ENCODE results near the gene ALX3. TPM values are rescaled to one million over a fixed set of nuclear protein-coding genes. Genes with fewer than 3 reads are reported as not detected.

ALX3 gene
- total RNA-seq, 1 experiment from 2014 or later = not detected

DNA sequence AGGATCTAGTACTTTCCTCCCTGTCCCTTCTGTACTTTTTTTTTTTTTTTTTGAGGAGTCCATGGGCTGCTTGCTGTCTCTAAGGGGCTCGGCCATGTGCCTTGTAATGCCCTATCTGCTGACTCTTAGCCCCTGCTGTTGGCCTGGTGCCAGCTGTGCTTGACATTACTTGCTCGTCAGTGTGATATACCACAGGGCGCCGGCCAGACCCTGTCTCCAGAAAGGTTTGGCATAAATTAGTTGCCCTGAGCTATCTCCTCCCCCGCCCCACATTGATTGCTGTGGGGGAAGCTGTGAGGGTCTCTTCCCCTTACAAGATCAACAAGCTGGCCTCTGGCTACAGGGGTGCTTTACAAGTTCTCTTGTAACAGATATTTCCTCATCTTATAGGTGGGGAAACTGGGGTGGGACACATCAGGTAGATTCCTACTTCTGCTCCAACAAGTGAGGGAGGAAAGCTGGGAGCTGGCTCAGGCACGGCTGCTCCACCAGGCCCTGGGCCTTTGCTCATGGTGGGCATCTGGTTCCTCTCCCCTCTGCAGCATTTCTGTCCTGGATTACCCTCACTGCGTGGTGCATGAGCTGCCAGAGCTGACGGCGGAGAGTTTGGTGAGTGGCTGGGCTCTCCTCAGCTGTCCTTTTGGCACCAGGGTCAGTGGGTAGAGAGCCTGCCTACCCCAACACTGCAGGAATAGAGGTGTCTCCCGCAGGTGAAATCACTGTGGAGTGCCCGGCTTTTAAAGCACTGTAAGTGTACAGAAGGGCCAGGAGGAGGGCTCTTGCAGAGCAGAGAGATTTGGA, 20.5 kb downstream of the ALX3 start:
- no peak overlapping the region for H3K27ac Mint-ChIP-seq (ENCODE audit: low read depth, unreplicated experiment)
- intact Hi-C loops (cut with micrococcal nuclease) = loop anchor here (10.0 kb wide), 1 partner anchor 445 kb away; no protein-coding TSS in a partner anchor
- POLR2A ChIA-PET = interaction anchor here (0.6 kb wide), 1 partner anchor 1160 kb away, joined by 3 read pairs; no protein-coding TSS in a partner anchor
- no peaks in the 10 kb centered on the region for H3K27me3 Mint-ChIP-seq (ENCODE audit: insufficient read depth, unreplicated experiment)
- H3K36me3 Mint-ChIP-seq (ENCODE audit: insufficient read depth, unreplicated experiment) = peaks cover 72% of the 10 kb centered on the region
- CTCF ChIA-PET = interaction anchor here (0.6 to 9.6 kb wide), 11 partner anchors 10 to 448 kb away, joined by 3 to 183 read pairs (median 4); partner anchors contain the start of gene STRIP1
- H3K4me1 Mint-ChIP-seq (ENCODE audit: insufficient read depth, unreplicated experiment) = peaks cover 7% of the 10 kb centered on the region
- no peaks in the 10 kb centered on the region for H3K9me3 Mint-ChIP-seq (ENCODE audit: unreplicated experiment)
- no TSS peak for BruUV-seq (replicated peaks)
- TF ChIP-seq, protein P1, sequence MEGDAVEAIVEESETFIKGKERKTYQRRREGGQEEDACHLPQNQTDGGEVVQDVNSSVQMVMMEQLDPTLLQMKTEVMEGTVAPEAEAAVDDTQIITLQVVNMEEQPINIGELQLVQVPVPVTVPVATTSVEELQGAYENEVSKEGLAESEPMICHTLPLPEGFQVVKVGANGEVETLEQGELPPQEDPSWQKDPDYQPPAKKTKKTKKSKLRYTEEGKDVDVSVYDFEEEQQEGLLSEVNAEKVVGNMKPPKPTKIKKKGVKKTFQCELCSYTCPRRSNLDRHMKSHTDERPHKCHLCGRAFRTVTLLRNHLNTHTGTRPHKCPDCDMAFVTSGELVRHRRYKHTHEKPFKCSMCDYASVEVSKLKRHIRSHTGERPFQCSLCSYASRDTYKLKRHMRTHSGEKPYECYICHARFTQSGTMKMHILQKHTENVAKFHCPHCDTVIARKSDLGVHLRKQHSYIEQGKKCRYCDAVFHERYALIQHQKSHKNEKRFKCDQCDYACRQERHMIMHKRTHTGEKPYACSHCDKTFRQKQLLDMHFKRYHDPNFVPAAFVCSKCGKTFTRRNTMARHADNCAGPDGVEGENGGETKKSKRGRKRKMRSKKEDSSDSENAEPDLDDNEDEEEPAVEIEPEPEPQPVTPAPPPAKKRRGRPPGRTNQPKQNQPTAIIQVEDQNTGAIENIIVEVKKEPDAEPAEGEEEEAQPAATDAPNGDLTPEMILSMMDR (IDR thresholded peaks at IDR 0.05; ENCODE audit: unreplicated experiment) = no peak
- DNase-seq (ENCODE audit: unreplicated experiment) = no peak
- no peak overlapping the region for H3K4me3 Mint-ChIP-seq (ENCODE audit: unreplicated experiment)

GRCh38 chr1:110048923-110049601, 21.4 kb downstream of the ALX3 start:
- peaks cover 7% of the 10 kb centered on the region for H3K4me1 Mint-ChIP-seq (ENCODE audit: insufficient read depth, unreplicated experiment)
- TF ChIP-seq, protein P1 (IDR thresholded peaks at IDR 0.05; ENCODE audit: unreplicated experiment) = no peak
- ChIA-PET POLR2A (no interaction called here), CTCF (interaction anchor here (0.7 to 9.6 kb wide), 6 partner anchors 9 to 449 kb away, joined by 3 to 183 read pairs (median 7); partner anchors contain the start of gene STRIP1)
- intact Hi-C loops (cut with micrococcal nuclease) = no loop called here
- H3K27me3 Mint-ChIP-seq (ENCODE audit: insufficient read depth, unreplicated experiment) = no peaks in the 10 kb centered on the region
- H3K9me3 Mint-ChIP-seq (ENCODE audit: unreplicated experiment) = no peaks in the 10 kb centered on the region
- peak; percentile 17 for DNase-seq (ENCODE audit: unreplicated experiment)
- H3K36me3 Mint-ChIP-seq (ENCODE audit: insufficient read depth, unreplicated experiment) = peaks cover 77% of the 10 kb centered on the region
- H3K4me3 Mint-ChIP-seq (ENCODE audit: unreplicated experiment) = no peak overlapping the region
- no peak overlapping the region for H3K27ac Mint-ChIP-seq (ENCODE audit: low read depth, unreplicated experiment)
- BruUV-seq (replicated peaks) = no TSS peak

DNA sequence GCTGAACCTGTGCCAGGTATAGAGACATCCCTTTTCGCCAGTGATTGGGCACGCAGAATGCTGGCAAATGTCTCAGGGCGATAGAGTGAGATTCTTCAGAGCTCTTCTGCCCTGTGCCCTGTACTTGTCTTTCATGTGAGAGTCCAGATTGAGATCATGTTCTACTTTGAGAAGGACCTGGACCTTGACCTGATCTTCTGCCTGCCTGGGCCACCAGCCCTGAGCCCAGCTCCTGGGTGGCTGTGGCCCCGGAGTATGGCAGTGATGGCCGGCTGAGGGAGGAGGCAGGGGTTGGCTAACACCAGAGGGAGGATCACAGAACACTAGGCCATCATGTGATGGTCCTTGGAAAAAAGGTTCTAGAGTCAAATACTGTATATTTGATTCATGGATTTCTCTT, 22.2 kb downstream of the ALX3 start:
- ChIA-PET CTCF (interaction anchor here (0.5 to 1.9 kb wide), 5 partner anchors 11 to 290 kb away, joined by 3 to 5 read pairs (median 3); no protein-coding TSS in a partner anchor), POLR2A (no interaction called here)
- no peak overlapping the region for H3K4me3 Mint-ChIP-seq (ENCODE audit: unreplicated experiment)
- H3K4me1 Mint-ChIP-seq (ENCODE audit: insufficient read depth, unreplicated experiment) = peaks cover 7% of the 10 kb centered on the region
- intact Hi-C loops (cut with micrococcal nuclease) = no loop called here
- no TSS peak for BruUV-seq (replicated peaks)
- H3K27me3 Mint-ChIP-seq (ENCODE audit: insufficient read depth, unreplicated experiment) = no peaks in the 10 kb centered on the region
- H3K9me3 Mint-ChIP-seq (ENCODE audit: unreplicated experiment) = no peaks in the 10 kb centered on the region
- DNase-seq (ENCODE audit: unreplicated experiment) = no peak
- H3K36me3 Mint-ChIP-seq (ENCODE audit: insufficient read depth, unreplicated experiment) = peaks cover 79% of the 10 kb centered on the region
- TF ChIP-seq, protein P1 (IDR thresholded peaks at IDR 0.05; ENCODE audit: unreplicated experiment) = no peak
- H3K27ac Mint-ChIP-seq (ENCODE audit: low read depth, unreplicated experiment) = no peak overlapping the region

DNA sequence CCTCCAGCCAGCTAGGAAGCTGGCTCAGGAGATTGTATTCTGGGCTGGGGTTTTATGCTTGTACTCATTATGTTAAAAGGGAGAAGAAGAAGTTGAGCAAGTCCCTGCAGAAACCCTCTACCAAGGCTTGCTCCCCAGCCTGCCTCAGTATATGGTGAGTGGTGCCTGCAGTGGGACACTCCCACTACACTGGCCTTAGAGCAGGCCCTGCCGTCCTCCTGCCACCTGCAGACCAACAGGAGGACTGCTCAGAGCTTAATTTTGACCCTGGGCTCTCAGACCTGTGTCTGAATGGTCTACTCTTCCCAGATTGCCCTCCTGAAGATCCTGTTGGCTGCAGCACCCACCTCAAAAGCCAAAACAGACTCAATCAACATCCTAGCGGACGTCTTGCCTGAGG, 23.0 kb downstream of the ALX3 start:
- Mint-ChIP-seq H3K27me3 (ENCODE audit: insufficient read depth, unreplicated experiment) (no peaks in the 10 kb centered on the region), H3K4me1 (ENCODE audit: insufficient read depth, unreplicated experiment) (peaks cover 7% of the 10 kb centered on the region), H3K4me3 (ENCODE audit: unreplicated experiment) (no peak overlapping the region), H3K9me3 (ENCODE audit: unreplicated experiment) (no peaks in the 10 kb centered on the region), H3K36me3 (ENCODE audit: insufficient read depth, unreplicated experiment) (peaks cover 79% of the 10 kb centered on the region), H3K27ac (ENCODE audit: low read depth, unreplicated experiment) (no peak overlapping the region)
- TF ChIP-seq, protein P1 (IDR thresholded peaks at IDR 0.05; ENCODE audit: unreplicated experiment) = no peak
- intact Hi-C loops (cut with micrococcal nuclease) = no loop called here
- CTCF ChIA-PET = interaction anchor here (0.6 to 1.9 kb wide), 5 partner anchors 12 to 161 kb away, joined by 3 to 5 read pairs (median 3); no protein-coding TSS in a partner anchor
- POLR2A ChIA-PET = no interaction called here
- BruUV-seq (replicated peaks) = no TSS peak
- no peak for DNase-seq (ENCODE audit: unreplicated experiment)

Data from MCF 10A (cell line).